RWPE2 (cell line): ENCODE measurements around the gene RPTN.

Experiments used
- ATAC-seq: fragments of 200-7000 bp; cut with Tn5 transposase; 3 replicates; pipeline ENCODE4 v1.9.1; 2021; ENCODE audit warnings: low read depth
- DNase-seq: peaks from one replicate; pipeline ENCODE4 v3.0.0-alpha.2; 2020; ENCODE audit warnings: low spot score
- H3K27ac ChIP-seq: fragments of 450-650 bp; 2 replicates; pipeline ENCODE4 v1.5.1; 2017; ENCODE audit warnings: mild to moderate bottlenecking; ENCODE audit not compliant: poor library complexity, severe bottlenecking
- H3K27me3 ChIP-seq: fragments of 250-450 bp; sonication (Bioruptor Pico); 2 replicates; pipeline ENCODE4 v1.5.1; 2021; ENCODE audit warnings: mild to moderate bottlenecking, moderate library complexity; ENCODE audit not compliant: insufficient read depth, poor library complexity, severe bottlenecking
- H3K36me3 ChIP-seq: fragments of 250-450 bp; sonication (Bioruptor Pico); 2 replicates; pipeline ENCODE4 v1.5.1; 2020; ENCODE audit warnings: low read depth, mild to moderate bottlenecking, moderate library complexity
- H3K4me1 ChIP-seq: fragments of 250-450 bp; sonication (Bioruptor Pico); 2 replicates; pipeline ENCODE4 v1.5.1; 2021; ENCODE audit warnings: mild to moderate bottlenecking, moderate library complexity; ENCODE audit not compliant: insufficient read depth, poor library complexity, severe bottlenecking
- H3K4me3 ChIP-seq: fragments of 250-450 bp; sonication (Bioruptor Pico); 2 replicates; pipeline ENCODE4 v1.5.1; 2021; ENCODE audit warnings: mild to moderate bottlenecking, moderate library complexity; ENCODE audit not compliant: severe bottlenecking
- H3K9me3 ChIP-seq: fragments of 250-450 bp; sonication (Bioruptor Pico); 2 replicates; pipeline ENCODE4 v1.5.1; 2021; ENCODE audit warnings: mild to moderate bottlenecking, moderate library complexity; ENCODE audit not compliant: severe bottlenecking
- TF ChIP-seq, protein P1 (sequence below): fragments of 450-650 bp; IDR thresholded peaks from one replicate; pipeline ENCODE4 v1.5.1; 2017; ENCODE audit warnings: mild to moderate bottlenecking, moderate library complexity; ENCODE audit not compliant: poor library complexity, severe bottlenecking

Gene RPTN, protein sequence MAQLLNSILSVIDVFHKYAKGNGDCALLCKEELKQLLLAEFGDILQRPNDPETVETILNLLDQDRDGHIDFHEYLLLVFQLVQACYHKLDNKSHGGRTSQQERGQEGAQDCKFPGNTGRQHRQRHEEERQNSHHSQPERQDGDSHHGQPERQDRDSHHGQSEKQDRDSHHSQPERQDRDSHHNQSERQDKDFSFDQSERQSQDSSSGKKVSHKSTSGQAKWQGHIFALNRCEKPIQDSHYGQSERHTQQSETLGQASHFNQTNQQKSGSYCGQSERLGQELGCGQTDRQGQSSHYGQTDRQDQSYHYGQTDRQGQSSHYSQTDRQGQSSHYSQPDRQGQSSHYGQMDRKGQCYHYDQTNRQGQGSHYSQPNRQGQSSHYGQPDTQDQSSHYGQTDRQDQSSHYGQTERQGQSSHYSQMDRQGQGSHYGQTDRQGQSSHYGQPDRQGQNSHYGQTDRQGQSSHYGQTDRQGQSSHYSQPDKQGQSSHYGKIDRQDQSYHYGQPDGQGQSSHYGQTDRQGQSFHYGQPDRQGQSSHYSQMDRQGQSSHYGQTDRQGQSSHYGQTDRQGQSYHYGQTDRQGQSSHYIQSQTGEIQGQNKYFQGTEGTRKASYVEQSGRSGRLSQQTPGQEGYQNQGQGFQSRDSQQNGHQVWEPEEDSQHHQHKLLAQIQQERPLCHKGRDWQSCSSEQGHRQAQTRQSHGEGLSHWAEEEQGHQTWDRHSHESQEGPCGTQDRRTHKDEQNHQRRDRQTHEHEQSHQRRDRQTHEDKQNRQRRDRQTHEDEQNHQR

DNA sequence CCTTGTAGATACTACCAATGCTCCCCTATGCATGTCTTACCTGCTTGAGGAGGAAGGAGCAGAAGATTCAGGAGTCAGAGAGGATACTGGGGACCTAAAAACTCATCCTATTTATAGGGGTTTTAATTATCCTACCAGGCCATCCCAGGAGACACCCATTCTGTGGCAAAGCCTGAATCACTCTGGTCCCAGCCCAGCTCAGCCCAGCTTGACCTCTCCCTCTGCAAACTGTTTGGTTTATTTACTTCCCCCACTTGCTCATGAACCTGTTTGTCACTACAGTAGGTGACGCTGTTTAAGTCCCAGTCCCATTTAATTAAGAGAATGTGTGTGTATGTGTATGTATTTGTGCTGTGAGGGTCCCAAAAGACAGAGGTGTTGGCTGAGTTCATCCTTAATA, at the start of gene RPTN:
Gene RPTN (minus strand): TSS at position 85 of the 400 bp plus-strand sequence. CDS start 1,339 bp downstream, outside the sequence.
- no peak for ATAC-seq
- TF ChIP-seq, protein P1, sequence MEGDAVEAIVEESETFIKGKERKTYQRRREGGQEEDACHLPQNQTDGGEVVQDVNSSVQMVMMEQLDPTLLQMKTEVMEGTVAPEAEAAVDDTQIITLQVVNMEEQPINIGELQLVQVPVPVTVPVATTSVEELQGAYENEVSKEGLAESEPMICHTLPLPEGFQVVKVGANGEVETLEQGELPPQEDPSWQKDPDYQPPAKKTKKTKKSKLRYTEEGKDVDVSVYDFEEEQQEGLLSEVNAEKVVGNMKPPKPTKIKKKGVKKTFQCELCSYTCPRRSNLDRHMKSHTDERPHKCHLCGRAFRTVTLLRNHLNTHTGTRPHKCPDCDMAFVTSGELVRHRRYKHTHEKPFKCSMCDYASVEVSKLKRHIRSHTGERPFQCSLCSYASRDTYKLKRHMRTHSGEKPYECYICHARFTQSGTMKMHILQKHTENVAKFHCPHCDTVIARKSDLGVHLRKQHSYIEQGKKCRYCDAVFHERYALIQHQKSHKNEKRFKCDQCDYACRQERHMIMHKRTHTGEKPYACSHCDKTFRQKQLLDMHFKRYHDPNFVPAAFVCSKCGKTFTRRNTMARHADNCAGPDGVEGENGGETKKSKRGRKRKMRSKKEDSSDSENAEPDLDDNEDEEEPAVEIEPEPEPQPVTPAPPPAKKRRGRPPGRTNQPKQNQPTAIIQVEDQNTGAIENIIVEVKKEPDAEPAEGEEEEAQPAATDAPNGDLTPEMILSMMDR = no peak

DNA sequence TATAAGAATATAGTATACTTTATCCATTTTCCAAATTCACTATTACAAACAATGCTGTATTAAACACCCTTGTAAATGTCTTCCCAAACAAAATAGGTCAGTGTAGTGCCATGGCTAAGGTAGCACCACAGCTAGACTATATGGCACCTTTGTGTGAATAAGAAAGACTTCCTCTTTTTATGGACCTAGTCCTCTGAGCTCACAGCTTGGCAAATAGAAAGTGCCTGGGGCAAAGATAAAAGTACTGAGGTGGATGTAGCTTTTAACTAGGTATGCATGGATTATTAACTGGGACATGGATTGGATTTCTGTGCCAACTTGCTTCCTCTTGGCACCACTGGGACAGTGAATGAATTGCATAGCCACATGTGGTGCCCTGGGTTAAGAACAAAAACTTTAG, 40.0 kb upstream of the RPTN start:
- Histone ChIP-seq H3K4me3 (no peak overlapping the region), H3K4me1 (no peaks in the 10 kb centered on the region), H3K36me3 (no peaks in the 10 kb centered on the region), H3K27me3 (peaks cover 4% of the 10 kb centered on the region), H3K27ac (no peak overlapping the region), H3K9me3 (no peaks in the 10 kb centered on the region)
- TF ChIP-seq, protein P1 = no peak
- DNase-seq (no peak), ATAC-seq (no peak)

More for the DNA sequence above, at the start of gene RPTN:
- no peak within 1 kb of the TSS for H3K4me3 ChIP-seq
- no peak within 1 kb of the TSS for H3K27ac ChIP-seq
- H3K27me3 ChIP-seq = no peaks in the 10 kb centered on the region
- H3K36me3 ChIP-seq = no peaks in the 10 kb centered on the region
- DNase-seq = no peak
- H3K9me3 ChIP-seq = no peaks in the 10 kb centered on the region
- peaks cover 14% of the 10 kb centered on the region for H3K4me1 ChIP-seq

DNA sequence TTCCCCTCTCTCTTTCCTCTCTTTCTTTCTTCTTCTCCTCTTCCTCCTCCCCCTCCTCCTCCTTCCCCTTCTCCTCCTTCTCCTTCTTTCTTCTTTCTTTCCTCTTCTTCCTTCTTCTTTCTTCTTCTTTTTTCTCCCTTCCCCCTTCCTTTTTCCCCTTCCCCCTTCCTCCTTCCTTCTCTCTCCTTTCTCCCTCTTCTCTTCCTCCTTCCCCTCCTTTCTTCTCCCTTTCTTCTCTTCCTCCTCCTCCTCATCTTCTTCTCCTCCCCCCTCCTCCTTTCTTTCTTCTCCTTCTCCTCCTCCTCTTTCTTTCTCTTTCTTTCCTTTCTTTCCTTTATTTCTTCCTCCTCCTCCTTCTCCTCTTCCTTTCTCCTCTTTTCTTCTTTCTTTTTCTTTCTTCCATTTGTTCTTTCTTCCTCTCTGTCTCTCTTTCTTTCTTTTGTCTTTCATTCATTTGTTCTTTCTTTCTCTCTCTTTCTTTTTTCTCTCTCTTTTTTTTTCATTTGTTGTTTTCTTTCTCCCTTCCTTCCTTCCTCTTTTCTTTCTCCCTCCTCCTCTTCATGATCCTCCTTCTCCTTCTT, 38.4 kb upstream of the RPTN start:
- Histone ChIP-seq H3K4me3 (no peak overlapping the region), H3K36me3 (no peaks in the 10 kb centered on the region), H3K4me1 (no peaks in the 10 kb centered on the region), H3K9me3 (no peaks in the 10 kb centered on the region), H3K27me3 (peaks cover 4% of the 10 kb centered on the region), H3K27ac (no peak overlapping the region)
- TF ChIP-seq, protein P1 = no peak
- DNase-seq (no peak), ATAC-seq (no peak)

DNA sequence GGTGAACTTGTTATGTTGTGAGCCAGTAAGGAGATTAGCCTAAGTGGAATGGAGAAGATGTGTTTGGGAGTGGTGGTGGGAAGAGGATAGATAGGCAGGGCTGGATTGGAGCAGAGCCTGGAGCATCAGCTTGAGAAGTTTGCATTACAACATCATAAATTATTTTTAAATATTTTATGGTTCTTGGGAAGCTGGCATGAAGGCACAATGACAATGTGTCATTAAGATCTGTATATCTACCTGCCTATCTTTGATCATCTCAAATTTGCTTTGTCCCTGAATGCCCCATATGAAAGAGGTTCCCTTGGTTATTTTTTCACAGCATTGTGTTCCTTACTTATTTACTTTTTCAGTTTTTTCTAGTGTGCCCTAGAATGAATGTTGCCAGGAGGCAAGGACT, 32.7 kb upstream of the RPTN start:
- no peak for DNase-seq
- Histone ChIP-seq H3K9me3 (no peaks in the 10 kb centered on the region), H3K4me1 (peaks cover 23% of the 10 kb centered on the region), H3K4me3 (no peak overlapping the region), H3K27me3 (no peaks in the 10 kb centered on the region), H3K27ac (no peak overlapping the region), H3K36me3 (no peaks in the 10 kb centered on the region)
- no peak for ATAC-seq
- TF ChIP-seq, protein P1 = no peak
